HepG2 (cell line): ENCODE data around the gene TTYH1. TPM values are rescaled to one million over a fixed set of nuclear protein-coding genes. Genes with fewer than 3 reads are reported as not detected.

Experiments
- JUN ChIP-seq: sonication (generic); formaldehyde crosslinking; IDR thresholded peaks from 2 replicates; pipeline ENCODE4 v1.4.0; 2020; ENCODE audit warnings: mild to moderate bottlenecking, missing genetic modification reagents
- MATR3 ChIP-seq: sonication (generic); formaldehyde crosslinking; IDR thresholded peaks from 2 replicates; pipeline ENCODE4 v1.4.0; 2020; ENCODE audit warnings: missing genetic modification reagents
- MIER3 ChIP-seq: IDR thresholded peaks from 2 replicates; pipeline ENCODE4 v1.6.1; 2016; ENCODE audit warnings: missing compliant biosample characterization, borderline replicate concordance
- NR1H2 ChIP-seq: sonication (generic); formaldehyde crosslinking; IDR thresholded peaks from 2 replicates; pipeline ENCODE4 v1.8.1; 2022; ENCODE audit warnings: low read depth, missing genetic modification reagents, borderline replicate concordance
- PRMT3 ChIP-seq: sonication (generic); formaldehyde crosslinking; IDR thresholded peaks from 2 replicates; pipeline ENCODE4 v1.8.1; 2022; ENCODE audit warnings: low read depth, mild to moderate bottlenecking, moderate library complexity, missing genetic modification reagents, borderline replicate concordance
- SMC3 ChIP-seq: IDR thresholded peaks from 2 replicates; pipeline ENCODE4 v1.6.1; 2011; ENCODE audit warnings: low read length, improper control_type of control experiment
- ZBTB40 ChIP-seq, 2 experiments: fragments of 450-650 bp in 1 of 2; sonication (generic) in 1 of 2; formaldehyde crosslinking in 1 of 2; IDR thresholded peaks; 2 replicates each; pipeline versions ENCODE4 v1.6.1 to v1.8.0; 2016 to 2022; ENCODE audit warnings: antibody characterized with exemption in 1 of 2, mild to moderate bottlenecking in 1 of 2, missing genetic modification reagents in 1 of 2
- ZFP36L1 ChIP-seq: sonication (generic); formaldehyde crosslinking; IDR thresholded peaks from 2 replicates; pipeline ENCODE4 v1.8.0; 2022; ENCODE audit warnings: mild to moderate bottlenecking, missing genetic modification reagents, moderate library complexity
- ZFP36L2 ChIP-seq: sonication (generic); formaldehyde crosslinking; IDR thresholded peaks from 2 replicates; pipeline ENCODE4 v1.4.0; 2020; ENCODE audit warnings: missing genetic modification reagents
- ZFY ChIP-seq: sonication (generic); formaldehyde crosslinking; IDR thresholded peaks from 2 replicates; pipeline ENCODE4 v1.4.0; 2020; ENCODE audit warnings: missing genetic modification reagents
- ZHX1 ChIP-seq: sonication (generic); formaldehyde crosslinking; IDR thresholded peaks from 2 replicates; pipeline ENCODE4 v1.8.1; 2022; ENCODE audit warnings: low read depth, mild to moderate bottlenecking, missing genetic modification reagents
- ZNF382 ChIP-seq: sonication (generic); formaldehyde crosslinking; IDR thresholded peaks from 2 replicates; pipeline ENCODE4 v1.5.0; 2020; ENCODE audit warnings: missing genetic modification reagents, mild to moderate bottlenecking, borderline replicate concordance
- ZNF841 ChIP-seq: sonication (generic); formaldehyde crosslinking; IDR thresholded peaks from 2 replicates; pipeline ENCODE4 v1.8.1; 2023; ENCODE audit warnings: missing genetic modification reagents, borderline replicate concordance
- polyA plus RNA-seq, 8 experiments: library from polyadenylated mRNA; depleted of rRNA in 3 of 8; stranded (reverse) in 7 of 8; unstranded in 1 of 8; fragments of >200 nt; fragmentation: Illumina TruSeq in 4 of 8; extraction: Trizol in 4 of 8; gene quantifications; 2 replicates each; pipeline versions ENCODE4 v1.2.1 to v1.2.3, GENCODE V29; 2011 to 2016; ENCODE audit warnings: low read depth in 4 of 8, missing spikeins in 1 of 8, mixed read lengths in 1 of 8; ENCODE audit not compliant: insufficient read depth in 1 of 8
- total RNA-seq, 5 experiments: library from RNA; depleted of rRNA; stranded (reverse); fragments of >200 nt; fragmentation: Illumina TruSeq; extraction: Trizol; gene quantifications; 2 replicates each; pipeline ENCODE4 v1.2.3, GENCODE V29; 2016; ENCODE audit warnings: low read depth in 1 of 5
- TF ChIP-seq, protein P1 (sequence below): sonication (generic); formaldehyde crosslinking; IDR thresholded peaks from 2 replicates; pipeline ENCODE4 v1.4.0; 2020; ENCODE audit warnings: missing genetic modification reagents

TTYH1 gene
- total and polyA plus RNA-seq, 2 of the 13 experiments (the other 11 are each of a cell fraction or from before 2014, with no cell fraction given): 6.9 to 19.9 TPM

DNA sequence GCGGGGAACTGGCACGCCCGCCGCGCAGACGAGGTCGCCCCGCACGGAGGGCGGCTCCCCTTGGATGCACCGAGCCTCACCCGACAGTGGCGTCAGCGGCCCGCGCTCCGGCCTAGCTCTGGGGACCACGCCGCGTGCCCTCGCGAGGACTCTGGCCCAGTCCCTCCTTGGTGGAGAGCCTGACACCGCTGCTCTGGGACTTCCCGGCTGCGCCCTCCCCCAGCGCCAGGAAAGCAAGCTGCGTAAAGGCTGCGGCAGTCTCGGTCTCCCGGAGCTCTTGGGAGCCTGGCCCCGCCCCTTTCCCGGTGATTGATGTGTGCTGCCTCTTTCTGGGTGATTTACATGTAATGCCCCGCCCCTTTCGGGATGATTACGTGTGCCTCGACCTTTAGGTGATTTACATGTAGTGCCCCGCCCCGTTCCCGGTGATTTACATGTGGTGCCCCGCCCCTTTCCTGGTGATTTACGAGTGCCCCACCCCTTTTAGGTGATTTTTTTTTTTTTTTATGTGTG lies 48.3 kb downstream of the TTYH1 start, which contains the start of gene LENG9 (continued):
- TF ChIP-seq JUN (CRISPR knock-in tag) (0 out of 2 replicates have a peak, but pooled peaks have one; percentile 7), NR1H2 (CRISPR knock-in tag) (no peak), MATR3 (CRISPR knock-in tag) (no peak), SMC3 (no peak), ZBTB40 (IDR thresholded peaks at IDR 0.05) (no peak), ZBTB40 (CRISPR knock-in tag; IDR thresholded peaks at IDR 0.05) (peak; percentile 74; the same call in 1 of the 2 replicates), PRMT3 (CRISPR knock-in tag) (no peak), ZFY (peak; percentile 91), ZFP36L2 (CRISPR knock-in tag) (0 out of 2 replicates have a peak, but pooled peaks have one; percentile 52), ZNF841 (CRISPR knock-in tag) (no peak), MIER3 (no peak), ZNF382 (CRISPR knock-in tag) (no peak), ZHX1 (CRISPR knock-in tag) (no peak), ZFP36L1 (CRISPR knock-in tag) (peak; percentile 70; the same call in 1 of the 2 replicates)
- TF ChIP-seq, protein P1, sequence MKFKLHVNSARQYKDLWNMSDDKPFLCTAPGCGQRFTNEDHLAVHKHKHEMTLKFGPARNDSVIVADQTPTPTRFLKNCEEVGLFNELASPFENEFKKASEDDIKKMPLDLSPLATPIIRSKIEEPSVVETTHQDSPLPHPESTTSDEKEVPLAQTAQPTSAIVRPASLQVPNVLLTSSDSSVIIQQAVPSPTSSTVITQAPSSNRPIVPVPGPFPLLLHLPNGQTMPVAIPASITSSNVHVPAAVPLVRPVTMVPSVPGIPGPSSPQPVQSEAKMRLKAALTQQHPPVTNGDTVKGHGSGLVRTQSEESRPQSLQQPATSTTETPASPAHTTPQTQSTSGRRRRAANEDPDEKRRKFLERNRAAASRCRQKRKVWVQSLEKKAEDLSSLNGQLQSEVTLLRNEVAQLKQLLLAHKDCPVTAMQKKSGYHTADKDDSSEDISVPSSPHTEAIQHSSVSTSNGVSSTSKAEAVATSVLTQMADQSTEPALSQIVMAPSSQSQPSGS (CRISPR knock-in tag): no peak
